Keratinocyte (primary cell): ENCODE measurements around the gene LDHAL6A. TPM values are rescaled to one million over a fixed set of nuclear protein-coding genes. Genes with fewer than 3 reads are reported as not detected.
"Not testable (repeated sequence)": the region's sequence is repeated elsewhere in the genome, so short reads cannot be mapped to it uniquely, and the experiment has no call there.

ENCODE experiments used
- DNase-seq: peaks from one replicate; pipeline ENCODE4 v3.0.0-alpha.2; 2011; ENCODE audit warnings: low read depth, missing footprints, low spot score
- FAIRE-seq: peaks from 2 replicates; lab custom pipeline; 2011; peaks lifted over from hg19 to GRCh38; lab: Jason Lieb, UNC
- H2AFZ ChIP-seq: 2 replicates; pipeline ENCODE4 v1.6.0; 2012; ENCODE audit warnings: low read length, control low read depth, inconsistent platforms; ENCODE audit not compliant: control insufficient read depth
- H3K27ac ChIP-seq: 2 replicates; pipeline ENCODE4 v1.5.1; 2011; ENCODE audit warnings: low read length; ENCODE audit not compliant: control insufficient read depth, insufficient read depth
- H3K27me3 ChIP-seq: 3 replicates; pipeline ENCODE4 v1.6.0; 2011; ENCODE audit warnings: low read length; ENCODE audit not compliant: control insufficient read depth, insufficient read depth; ENCODE audit errors: extremely low read depth
- H3K36me3 ChIP-seq, 2 experiments: 2 replicates in 1 of 2; 3 replicates in 1 of 2; pipeline ENCODE4 v1.5.1; 2011; ENCODE audit warnings: low read length in 2 of 2, mild to moderate bottlenecking in 1 of 2; ENCODE audit not compliant: control insufficient read depth in 2 of 2, insufficient read depth in 2 of 2; ENCODE audit errors: extremely low read depth in 1 of 2
- H3K4me1 ChIP-seq: 3 replicates; pipeline ENCODE4 v1.5.1; 2011; ENCODE audit warnings: low read length; ENCODE audit not compliant: control insufficient read depth, insufficient read depth; ENCODE audit errors: extremely low read depth
- H3K4me2 ChIP-seq: 3 replicates; pipeline ENCODE4 v1.6.0; 2011; ENCODE audit warnings: low read depth, low read length; ENCODE audit not compliant: control insufficient read depth, insufficient read depth; ENCODE audit errors: extremely low read depth
- H3K4me3 ChIP-seq, 3 experiments: fragments of 200-600 bp in 1 of 3; sonication (generic) in 1 of 3; 2 replicates in 2 of 3; 3 replicates in 1 of 3; pipeline ENCODE4 v1.5.1; 2011 to 2016; ENCODE audit warnings: low read length in 3 of 3, mild to moderate bottlenecking in 3 of 3, control low read depth in 2 of 3, inconsistent platforms in 1 of 3, low read depth in 1 of 3, mixed read lengths in 1 of 3, mixed run types in 1 of 3, moderate library complexity in 1 of 3; ENCODE audit not compliant: control insufficient read depth in 2 of 3, insufficient read depth in 2 of 3; ENCODE audit errors: extremely low read depth in 1 of 3
- H3K79me2 ChIP-seq: 2 replicates; pipeline ENCODE4 v1.6.0; 2012; ENCODE audit warnings: low read length; ENCODE audit not compliant: control insufficient read depth, insufficient read depth
- H3K9ac ChIP-seq: 3 replicates; pipeline ENCODE4 v1.6.0; 2011; ENCODE audit warnings: low read length; ENCODE audit not compliant: control insufficient read depth, insufficient read depth; ENCODE audit errors: extremely low read depth
- H3K9me1 ChIP-seq: 3 replicates; pipeline ENCODE4 v1.6.0; 2011; ENCODE audit warnings: low read length; ENCODE audit not compliant: control insufficient read depth, insufficient read depth; ENCODE audit errors: extremely low read depth
- H3K9me3 ChIP-seq: 2 replicates; pipeline ENCODE4 v1.5.1; 2012; ENCODE audit warnings: low read depth, low read length; ENCODE audit not compliant: control insufficient read depth
- H4K20me1 ChIP-seq: 3 replicates; pipeline ENCODE4 v1.6.0; 2011; ENCODE audit warnings: low read length; ENCODE audit not compliant: control insufficient read depth, insufficient read depth; ENCODE audit errors: extremely low read depth
- EZH2 ChIP-seq: IDR thresholded peaks from one replicate; pipeline ENCODE4 v1.6.1; 2012; ENCODE audit warnings: inconsistent platforms, mild to moderate bottlenecking, low read length, moderate library complexity
- dilution Hi-C: fragments of 300-500 bp; cut with MboI; formaldehyde crosslinking; loops from one replicate; pipeline ENCODE4 v1.7.0; 2020; ENCODE audit warnings: low sequenced_read_pairs; ENCODE audit not compliant: extremely low pct_ligation_motif_present
- polyA minus RNA-seq, 3 experiments: library from RNA; depleted of rRNA, polyadenylated mRNA; stranded (reverse); fragments of >200 nt; gene quantifications; 1 replicate in 1 of 3; 2 replicates in 1 of 3; 3 replicates in 1 of 3; pipeline ENCODE4 v1.2.3, GENCODE V29; 2011
- polyA plus RNA-seq, 5 experiments: library from polyadenylated mRNA; depleted of rRNA in 3 of 5; stranded (reverse) in 3 of 5; stranded (forward) in 1 of 5; unstranded in 1 of 5; fragments of >200 nt; gene quantifications; 1 replicate in 1 of 5; 2 replicates in 3 of 5; 3 replicates in 1 of 5; pipeline versions ENCODE4 v1.2.1 to v1.2.3, GENCODE V29; 2011 to 2012; ENCODE audit warnings: missing spikeins in 2 of 5, low read depth in 1 of 5, low replicate concordance in 1 of 5
- TF ChIP-seq, protein P1 (sequence below), 3 experiments: IDR thresholded peaks in 1 of 3; conservative IDR thresholded peaks in 1 of 3; optimal IDR thresholded peaks in 1 of 3; 2 replicates in 2 of 3; 3 replicates in 1 of 3; pipeline versions ENCODE3 to v1.5.1; 2011; ENCODE audit warnings: low read length in 3 of 3, mild to moderate bottlenecking in 3 of 3, moderate library complexity in 2 of 3, control low read depth in 1 of 3, inconsistent platforms in 1 of 3; ENCODE audit not compliant: insufficient read depth in 2 of 3; ENCODE audit errors: extremely low read depth in 1 of 3

The LDHAL6A gene
- polyA plus RNA-seq (not detected in 3 replicates), polyA minus RNA-seq (not detected in 3 replicates)
- 0.26 TPM for polyA plus RNA-seq (2011; ENCODE audit: low read depth)
- not detected in 2 replicates for polyA plus RNA-seq (2011; cell fraction: cytosol; rRNA removed)
- polyA plus RNA-seq (2011; cell fraction: nucleus; rRNA removed) = not detected in 2 replicates
- not detected in 2 replicates for polyA plus RNA-seq (2012; ENCODE audit: low replicate concordance)
- polyA minus RNA-seq (2011; cell fraction: cytosol; rRNA and poly(A)+ RNA removed) = not detected
- polyA minus RNA-seq (2011; cell fraction: nucleus; rRNA and poly(A)+ RNA removed) = not detected in 2 replicates

DNA sequence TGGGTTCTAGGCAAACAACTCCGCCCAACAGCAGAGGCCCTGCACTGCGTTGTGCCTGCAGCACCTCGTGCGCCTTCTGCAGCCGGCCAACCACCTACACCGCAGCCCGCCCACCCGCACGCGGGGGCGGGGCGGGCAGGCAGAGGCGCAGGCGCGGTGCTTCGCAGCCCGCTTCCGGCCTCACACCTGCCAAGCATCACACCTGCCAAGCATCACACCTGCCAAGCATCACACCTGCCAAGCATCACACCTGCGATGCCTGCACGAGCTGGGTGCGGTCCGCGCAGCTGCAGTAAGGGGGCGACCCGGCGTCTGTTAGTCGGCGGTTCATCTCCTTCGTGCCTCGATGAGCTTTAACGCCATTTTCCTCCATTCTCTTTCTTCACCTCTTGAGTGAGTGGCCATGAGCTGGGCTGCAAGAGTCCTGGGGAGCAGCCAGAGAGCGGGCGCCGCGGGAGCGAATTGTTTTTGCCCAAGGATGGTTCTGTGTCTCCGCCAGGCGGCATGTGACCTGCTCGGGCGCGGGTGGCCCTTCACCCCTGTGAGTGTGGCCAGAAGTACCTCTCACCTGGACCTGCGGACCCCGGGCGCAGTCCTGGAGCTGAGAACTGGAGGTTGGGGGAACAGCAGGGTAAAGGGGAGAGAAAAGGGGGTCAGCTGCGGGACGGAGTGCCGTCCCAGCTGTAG lies at the start of gene LDHAL6A:
LDHAL6A (plus strand) TSS at position 171 of the 687 bp plus-strand sequence. CDS start 825 bp downstream, outside the sequence.
- TF ChIP-seq, protein P1, sequence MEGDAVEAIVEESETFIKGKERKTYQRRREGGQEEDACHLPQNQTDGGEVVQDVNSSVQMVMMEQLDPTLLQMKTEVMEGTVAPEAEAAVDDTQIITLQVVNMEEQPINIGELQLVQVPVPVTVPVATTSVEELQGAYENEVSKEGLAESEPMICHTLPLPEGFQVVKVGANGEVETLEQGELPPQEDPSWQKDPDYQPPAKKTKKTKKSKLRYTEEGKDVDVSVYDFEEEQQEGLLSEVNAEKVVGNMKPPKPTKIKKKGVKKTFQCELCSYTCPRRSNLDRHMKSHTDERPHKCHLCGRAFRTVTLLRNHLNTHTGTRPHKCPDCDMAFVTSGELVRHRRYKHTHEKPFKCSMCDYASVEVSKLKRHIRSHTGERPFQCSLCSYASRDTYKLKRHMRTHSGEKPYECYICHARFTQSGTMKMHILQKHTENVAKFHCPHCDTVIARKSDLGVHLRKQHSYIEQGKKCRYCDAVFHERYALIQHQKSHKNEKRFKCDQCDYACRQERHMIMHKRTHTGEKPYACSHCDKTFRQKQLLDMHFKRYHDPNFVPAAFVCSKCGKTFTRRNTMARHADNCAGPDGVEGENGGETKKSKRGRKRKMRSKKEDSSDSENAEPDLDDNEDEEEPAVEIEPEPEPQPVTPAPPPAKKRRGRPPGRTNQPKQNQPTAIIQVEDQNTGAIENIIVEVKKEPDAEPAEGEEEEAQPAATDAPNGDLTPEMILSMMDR (optimal IDR thresholded peaks at IDR 0.05 in 1 of 3, IDR thresholded peaks at IDR 0.05 in 1 of 3, conservative IDR thresholded peaks at IDR 0.05 in 1 of 3; ENCODE audit: extremely low read depth in 1 of 3, insufficient read depth in 2 of 3, low read length in 3 of 3) = no peak
- TF ChIP-seq EZH2 = no peak
- no peaks in the 10 kb centered on the region for H3K4me1 ChIP-seq
- no peaks in the 10 kb centered on the region for H3K9me3 ChIP-seq
- H3K27me3 ChIP-seq = no peaks in the 10 kb centered on the region
- no peak within 1 kb of the TSS for H3K27ac ChIP-seq
- H3K36me3 ChIP-seq = no peaks in the 10 kb centered on the region
- H2AFZ ChIP-seq = no peak within 1 kb of the TSS
- H3K4me2 ChIP-seq = no peak within 1 kb of the TSS
- dilution Hi-C loops = no loop called here
- no peak within 1 kb of the TSS for H3K4me3 ChIP-seq
- no peaks in the 10 kb centered on the region for H3K9me1 ChIP-seq
- no peak within 1 kb of the TSS for H3K9ac ChIP-seq
- DNase-seq = no peak
- no peaks in the 10 kb centered on the region for H3K79me2 ChIP-seq
- H4K20me1 ChIP-seq = no peaks in the 10 kb centered on the region
- no peak for FAIRE-seq

DNA sequence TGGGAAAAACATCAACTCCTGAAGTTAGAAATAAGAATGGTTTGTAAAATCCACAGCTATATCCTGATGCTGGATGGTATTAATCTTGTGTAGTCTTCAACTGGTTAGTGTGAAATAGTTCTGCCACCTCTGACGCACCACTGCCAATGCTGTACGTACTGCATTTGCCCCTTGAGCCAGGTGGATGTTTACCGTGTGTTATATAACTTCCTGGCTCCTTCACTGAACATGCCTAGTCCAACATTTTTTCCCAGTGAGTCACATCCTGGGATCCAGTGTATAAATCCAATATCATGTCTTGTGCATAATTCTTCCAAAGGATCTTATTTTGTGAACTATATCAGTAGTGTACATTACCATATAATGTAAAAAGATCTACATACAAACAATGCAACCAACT lies 48.3 kb upstream of the LDHAL6A start:
- peaks cover 20 to 30% of the 10 kb centered on the region in 2 experiments for H3K36me3 ChIP-seq
- dilution Hi-C loops = not testable (repeated sequence)

More for the DNA sequence above, 48.3 kb upstream of the LDHAL6A start:
- Histone ChIP-seq H3K4me1 (peaks cover 20% of the 10 kb centered on the region), H3K27ac (peak overlapping the region; percentile 31)
- not testable (repeated sequence) for H3K4me3 ChIP-seq, H3K9me3 ChIP-seq, H3K9ac ChIP-seq, H4K20me1 ChIP-seq, H3K4me2 ChIP-seq, DNase-seq, H3K9me1 ChIP-seq, H3K79me2 ChIP-seq, H3K27me3 ChIP-seq, H2AFZ ChIP-seq
- peak; percentile 83 for FAIRE-seq
